Measurements from ENCODE around the gene PIK3CA. TPM values are rescaled to one million over a fixed set of nuclear protein-coding genes. Genes with fewer than 3 reads are reported as not detected.

The PIK3CA gene
- polyA plus RNA-seq, 3 donors = 7.4 to 9.5 (median 9.4) TPM

- H3K9ac ChIP-seq (ENCODE audit: insufficient read depth, low read length, poor library complexity, severe bottlenecking) = no peak overlapping the region
- no peak for DNase-seq
- H3K9me3 ChIP-seq (replicated peaks in 1 of 2; ENCODE audit: control insufficient read depth in 1 of 2, insufficient read depth in 1 of 2, low read length in 2 of 2) = no peaks in the 10 kb centered on the region
- no peak overlapping the region for H3K4me3 ChIP-seq (replicated peaks in 1 of 3; ENCODE audit: low read depth in 2 of 3, low read length in 3 of 3)
- Mint-ChIP-seq H3K36me3 (no peaks in the 10 kb centered on the region), H3K27ac (no peak overlapping the region), H3K27me3 (ENCODE audit: low read depth in 3 of 3) (peaks cover 2 to 5% (median 4%) of the 10 kb centered on the region in 3 donors), H3K9me3 (no peaks in the 10 kb centered on the region), H3K4me3 (no peak overlapping the region), H3K4me1 (no peaks in the 10 kb centered on the region)
- no peaks in the 10 kb centered on the region for H3K27me3 ChIP-seq (ENCODE audit: control insufficient read depth in 2 of 2, insufficient read depth in 2 of 2, low read length in 2 of 2)
- no CpG with 5 or more reads among the region's 1 CpG for WGBS (ENCODE audit: insufficient coverage)
- no peaks in the 10 kb centered on the region for H3K36me3 ChIP-seq (replicated peaks in 1 of 2; ENCODE audit: control insufficient read depth in 1 of 2, insufficient read depth in 2 of 2, low read length in 2 of 2)
- H3K79me2 ChIP-seq (ENCODE audit: insufficient read depth, low read length) = no peaks in the 10 kb centered on the region
- H3K4me1 ChIP-seq (ENCODE audit: control insufficient read depth in 1 of 2, insufficient read depth in 2 of 2, low read length in 2 of 2) = no peaks in the 10 kb centered on the region
- H4K20me1 ChIP-seq (ENCODE audit: insufficient read depth, low read length) = no peaks in the 10 kb centered on the region
- intact Hi-C loops (cut with micrococcal nuclease) = no loop called here
- no peak overlapping the region for H2AFZ ChIP-seq (ENCODE audit: insufficient read depth, low read depth, low read length, poor library complexity, severe bottlenecking)
- no peak for TF ChIP-seq CTCF (IDR thresholded peaks at IDR 0.05)
- H3K4me2 ChIP-seq (replicated peaks; ENCODE audit: extremely low read depth, low read length, poor library complexity, severe bottlenecking) = no peak overlapping the region
- no peak overlapping the region for H3K27ac ChIP-seq (ENCODE audit: low read depth in 1 of 2, low read length in 2 of 2)
These were observed 130.0 kb downstream of the PIK3CA start for GRCh38 chr3:179278151-179278550.

GRCh38 chr3:179278932-179279693, 131.0 kb downstream of the PIK3CA start:
- Histone ChIP-seq H3K4me1 (ENCODE audit: control insufficient read depth in 1 of 2, insufficient read depth in 2 of 2, low read length in 2 of 2) (no peaks in the 10 kb centered on the region), H3K4me3 (replicated peaks in 1 of 3; ENCODE audit: low read depth in 2 of 3, low read length in 3 of 3) (no peak overlapping the region), H3K9me3 (replicated peaks in 1 of 2; ENCODE audit: control insufficient read depth in 1 of 2, insufficient read depth in 1 of 2, low read length in 2 of 2) (no peaks in the 10 kb centered on the region), H3K9ac (ENCODE audit: insufficient read depth, low read length, poor library complexity, severe bottlenecking) (no peak overlapping the region), H4K20me1 (ENCODE audit: insufficient read depth, low read length) (no peaks in the 10 kb centered on the region), H2AFZ (ENCODE audit: insufficient read depth, low read depth, low read length, poor library complexity, severe bottlenecking) (no peak overlapping the region), H3K4me2 (replicated peaks; ENCODE audit: extremely low read depth, low read length, poor library complexity, severe bottlenecking) (no peak overlapping the region), H3K27me3 (ENCODE audit: control insufficient read depth in 2 of 2, insufficient read depth in 2 of 2, low read length in 2 of 2) (no peaks in the 10 kb centered on the region), H3K79me2 (ENCODE audit: insufficient read depth, low read length) (no peaks in the 10 kb centered on the region), H3K36me3 (replicated peaks in 1 of 2; ENCODE audit: control insufficient read depth in 1 of 2, insufficient read depth in 2 of 2, low read length in 2 of 2) (no peaks in the 10 kb centered on the region), H3K27ac (ENCODE audit: low read depth in 1 of 2, low read length in 2 of 2) (no peak overlapping the region)
- no peak overlapping the region for H3K4me3 Mint-ChIP-seq
- TF ChIP-seq CTCF (IDR thresholded peaks at IDR 0.05) = no peak
- no peaks in the 10 kb centered on the region for H3K4me1 Mint-ChIP-seq
- intact Hi-C loops (cut with micrococcal nuclease) = no loop called here
- no peak overlapping the region for H3K27ac Mint-ChIP-seq
- H3K27me3 Mint-ChIP-seq (ENCODE audit: low read depth in 3 of 3) = peaks cover 2 to 8% (median 4%) of the 10 kb centered on the region in 3 donors
- no CpG with 5 or more reads among the region's 4 CpGs for WGBS (ENCODE audit: insufficient coverage)
- H3K9me3 Mint-ChIP-seq = no peaks in the 10 kb centered on the region
- DNase-seq = no peak
- H3K36me3 Mint-ChIP-seq = no peaks in the 10 kb centered on the region

All from CD14-positive monocyte (primary cell).